Measurements from ENCODE around the gene ACVR1.

ACVR1 gene

GRCh38 chr2:157800838-157801495 is 75.2 kb downstream of the ACVR1 start:
- no peak overlapping the region for H3K4me3 ChIP-seq (ENCODE audit: low read depth, low read length)
- no peak for DNase-seq
- 0 out of 2 replicates have a peak, but pooled peaks cover 3% of the 10 kb centered on the region for H3K36me3 ChIP-seq
- no peaks in the 10 kb centered on the region for H3K9me3 ChIP-seq (ENCODE audit: severe bottlenecking)
- TF ChIP-seq CTCF (IDR thresholded peaks at IDR 0.05; ENCODE audit: low read depth, low read length): no peak
- H3K27me3 ChIP-seq (ENCODE audit: insufficient read depth, low read depth, severe bottlenecking): no peaks in the 10 kb centered on the region
- H3K27ac ChIP-seq: no peak overlapping the region

- Histone ChIP-seq H3K36me3 (peaks cover 3% of the 10 kb centered on the region; the same call in 1 of the 2 replicates), H3K4me3 (ENCODE audit: low read depth, low read length) (no peak overlapping the region), H3K27ac (no peak overlapping the region), H3K27me3 (ENCODE audit: insufficient read depth, low read depth, severe bottlenecking) (no peaks in the 10 kb centered on the region), H3K9me3 (ENCODE audit: severe bottlenecking) (no peaks in the 10 kb centered on the region)
- no peak for DNase-seq
- no peak for TF ChIP-seq CTCF (IDR thresholded peaks at IDR 0.05; ENCODE audit: low read depth, low read length)
Observed at GRCh38 chr2:157793053-157793612, 83.0 kb downstream of the ACVR1 start.

- DNase-seq: no peak
- Histone ChIP-seq H3K4me3 (ENCODE audit: low read depth, low read length) (no peak overlapping the region), H3K27me3 (ENCODE audit: insufficient read depth, low read depth, severe bottlenecking) (no peaks in the 10 kb centered on the region), H3K9me3 (ENCODE audit: severe bottlenecking) (no peaks in the 10 kb centered on the region), H3K27ac (no peak overlapping the region), H3K36me3 (peaks cover 3% of the 10 kb centered on the region; the same call in 1 of the 2 replicates)
- TF ChIP-seq CTCF (IDR thresholded peaks at IDR 0.05; ENCODE audit: low read depth, low read length): no peak
Observed at GRCh38 chr2:157792335-157793052, 83.6 kb downstream of the ACVR1 start.

- no peak for TF ChIP-seq CTCF (IDR thresholded peaks at IDR 0.05; ENCODE audit: low read depth, low read length)
- DNase-seq: peak; percentile 22
- Histone ChIP-seq H3K9me3 (ENCODE audit: severe bottlenecking) (no peaks in the 10 kb centered on the region), H3K27me3 (ENCODE audit: insufficient read depth, low read depth, severe bottlenecking) (no peaks in the 10 kb centered on the region), H3K27ac (no peak overlapping the region), H3K36me3 (no peaks in the 10 kb centered on the region; the same call in 1 of the 2 replicates), H3K4me3 (ENCODE audit: low read depth, low read length) (no peak overlapping the region)
Observed at GRCh38 chr2:157790780-157791179, 85.3 kb downstream of the ACVR1 start.

GRCh38 chr2:157789933-157790511 is 86.1 kb downstream of the ACVR1 start:
- TF ChIP-seq CTCF (IDR thresholded peaks at IDR 0.05; ENCODE audit: low read depth, low read length): no peak
- Histone ChIP-seq H3K27me3 (ENCODE audit: insufficient read depth, low read depth, severe bottlenecking) (no peaks in the 10 kb centered on the region), H3K4me3 (ENCODE audit: low read depth, low read length) (no peak overlapping the region), H3K36me3 (no peaks in the 10 kb centered on the region; the same call in 1 of the 2 replicates), H3K27ac (no peak overlapping the region), H3K9me3 (ENCODE audit: severe bottlenecking) (no peaks in the 10 kb centered on the region)
- DNase-seq: no peak
